Heart left ventricle (tissue), 16 donors: Measurements from ENCODE around the gene ECM2. TPM values are rescaled to one million over a fixed set of nuclear protein-coding genes. Genes with fewer than 3 reads are reported as not detected.

Source experiments
- ATAC-seq, 4 donors: fragments of 200-7000 bp; cut with Tn5 transposase; one replicate each; pipeline ENCODE4 v1.9.1; 2020 to 2022; ENCODE audit warnings: moderate library complexity in 4 of 4, mild to moderate bottlenecking in 3 of 4, moderate number of reproducible peaks in 1 of 4
- DNase-seq, 5 donors: peaks; one replicate each; pipeline ENCODE4 v3.0.0-alpha.2; 2020
- H3K27ac ChIP-seq, 12 donors: fragments of 200-600 bp; sonication (generic) in 4 of 12; one replicate each; pipeline versions ENCODE4 v1.5.0 to v1.8.0; 2016 to 2022; ENCODE audit warnings: mild to moderate bottlenecking in 2 of 12
- H3K27me3 ChIP-seq, 9 donors: fragments of 200-600 bp; sonication (generic) in 2 of 9; one replicate each; pipeline versions ENCODE4 v1.5.1 to v1.8.0; 2016 to 2022; ENCODE audit warnings: mild to moderate bottlenecking in 3 of 9
- H3K36me3 ChIP-seq, 9 donors: fragments of 200-600 bp; sonication (generic) in 2 of 9; one replicate each; pipeline versions ENCODE4 v1.5.0 to v1.8.0; 2018 to 2022; ENCODE audit warnings: mild to moderate bottlenecking in 2 of 9
- H3K4me1 ChIP-seq, 12 donors: fragments of 200-600 bp; sonication (generic) in 4 of 12; one replicate each; pipeline versions ENCODE4 v1.5.0 to v1.8.0; 2016 to 2022; ENCODE audit warnings: mild to moderate bottlenecking in 3 of 12
- H3K4me3 ChIP-seq, 12 donors: fragments of 200-600 bp; sonication (generic) in 4 of 12; one replicate each; pipeline versions ENCODE4 v1.5.0 to v1.8.0; 2017 to 2022; ENCODE audit warnings: mild to moderate bottlenecking in 9 of 12, moderate library complexity in 4 of 12
- H3K9me3 ChIP-seq, 12 donors: fragments of 200-600 bp; sonication (generic) in 4 of 12; one replicate each; pipeline versions ENCODE4 v1.5.0 to v1.8.0; 2016 to 2022; ENCODE audit warnings: mild to moderate bottlenecking in 1 of 12
- POLR2A ChIP-seq, 2 donors: fragments of 450-650 bp; IDR thresholded peaks; one replicate each; pipeline ENCODE4 v1.6.1; 2017; ENCODE audit warnings: antibody characterized with exemption in 2 of 2, mild to moderate bottlenecking in 2 of 2, moderate library complexity in 2 of 2
- WGBS, 4 donors: extraction: QIAGEN DNeasy Blood & Tissue Kit in 2 of 4; methylation state at CpG; one replicate each; pipeline versions ENCODE4 v1.1.5 to v1.1.7; 2013 to 2018; 5-methylcytosine and 5-hydroxymethylcytosine counted together
- intact Hi-C, 10 donors: fragments of 100-400 bp; cut with DNase I; formaldehyde crosslinking; loops; one replicate each; pipeline versions ENCODE4 v1.11.1 to v1.14.2; 2022
- polyA plus RNA-seq, 2 donors: library from polyadenylated mRNA; stranded (reverse); fragments of 200-250 nt; gene quantifications; one replicate each; pipeline ENCODE4 v1.2.3, GENCODE V29; 2013
- total RNA-seq, 9 donors: library from RNA; depleted of rRNA in 2 of 9; stranded (reverse); fragments of >200 nt in 2 of 9; fragmentation: NEBNext Ultra II Directional in 3 of 9; extraction: Animal tissue kit (Norgen Biotek cat#: 25700) in 3 of 9; gene quantifications; one replicate each; pipeline versions ENCODE4 v1.1.0 to v1.2.4, GENCODE V29; 2016 to 2023
- TF ChIP-seq, protein P1 (sequence below), 12 donors: fragments of 200-600 bp; sonication (generic) in 4 of 12; IDR thresholded peaks; one replicate each; pipeline versions ENCODE4 v1.5.0 to v1.8.0; 2018 to 2022; ENCODE audit warnings: antibody characterized with exemption in 12 of 12, mild to moderate bottlenecking in 5 of 12
- donor health status: ischemic (EF 13 %, LVEDD 7.1; RV severe dilation, severe dysfunction).
- donor health status: healthy with polysubstance abuse.
- donor health status: DM: no; HTN: yes; CAD: no.
- donor health status: DM: no; HTN: no; CAD: no.
- donor health status: ischemic (EF 25% LVEDD 6.9; RV normal size, moderate dysfunction).
- donor health status: ischemic (EF 25% LVEDD 5.7; RV mildly dilated, moderate dysfunction).
- donor health status: healthy.
- donor health status: DM: yes; HTN: yes; CAD: no.
- donor health status: ischemic (EF 35%, LVEDD 5.7; RV mildly dilated, moderate dysfunction).
- donor health status: nonischemic (EF 11% LVEDD 7.7; RV severe dilation, severe dysfunction).
- donor health status: DM: yes; HTN: yes; CAD: no.
- donor health status: PGD.
- donor health status: ischemic (EF 29% LVEDD 5.4; RV normal size, mild dysfunction).
- donor health status: nonischemic (EF 23%, LVEDD 6.1; RV moderate dilation, normal function).

Gene ECM2
- total and polyA plus RNA-seq, 11 donors, result 1.6 to 32.4 (median 9.2) TPM

DNA sequence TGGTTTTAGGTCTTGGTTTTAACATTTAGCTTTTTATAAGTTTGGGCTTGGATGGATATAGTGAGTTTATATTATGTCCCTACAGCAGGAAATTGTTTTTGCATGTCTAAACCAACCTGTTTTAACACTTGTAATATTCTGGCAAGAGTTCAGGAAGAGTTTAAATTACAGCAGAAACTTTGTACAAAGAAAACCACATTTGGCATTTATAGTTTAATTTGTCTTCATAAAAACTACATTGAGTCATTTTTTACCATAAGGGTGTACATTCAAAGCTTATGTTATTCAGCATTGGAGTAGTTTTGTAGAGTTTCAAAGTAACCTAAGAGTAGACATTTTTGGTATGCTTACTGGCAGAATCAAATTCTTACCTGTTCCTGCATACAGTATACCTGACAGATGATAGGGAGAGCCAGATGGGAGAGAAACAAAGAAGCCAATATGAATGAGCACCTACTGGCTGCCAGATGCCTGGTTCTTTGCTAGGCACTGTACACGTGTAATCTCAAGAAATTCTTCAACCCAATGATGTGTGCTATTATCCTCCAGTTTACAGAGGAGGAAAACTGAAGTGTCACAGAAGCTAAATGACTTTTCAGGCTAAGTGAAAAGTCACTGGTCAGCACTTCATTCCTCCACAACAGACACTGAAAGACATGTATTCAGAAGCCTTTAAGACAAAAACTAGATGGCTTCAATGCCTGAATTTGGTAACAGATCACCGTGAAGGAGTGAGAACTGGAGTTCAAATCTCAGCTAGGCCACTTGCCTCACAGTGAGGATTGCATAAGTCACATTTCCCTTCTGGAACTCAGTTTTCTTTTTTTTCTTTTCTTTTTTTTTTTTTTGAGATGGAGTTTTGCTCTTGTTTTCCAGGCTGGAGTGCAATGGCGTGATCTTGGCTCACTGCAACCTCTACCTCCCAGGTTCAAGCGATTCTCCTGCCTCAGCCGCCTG lies 25.9 kb upstream of the ECM2 start:
- no peak for ATAC-seq
- 86 to 92% (median 90%) methylated on average over 5 of the region's 5 CpGs for WGBS, 4 donors

DNA sequence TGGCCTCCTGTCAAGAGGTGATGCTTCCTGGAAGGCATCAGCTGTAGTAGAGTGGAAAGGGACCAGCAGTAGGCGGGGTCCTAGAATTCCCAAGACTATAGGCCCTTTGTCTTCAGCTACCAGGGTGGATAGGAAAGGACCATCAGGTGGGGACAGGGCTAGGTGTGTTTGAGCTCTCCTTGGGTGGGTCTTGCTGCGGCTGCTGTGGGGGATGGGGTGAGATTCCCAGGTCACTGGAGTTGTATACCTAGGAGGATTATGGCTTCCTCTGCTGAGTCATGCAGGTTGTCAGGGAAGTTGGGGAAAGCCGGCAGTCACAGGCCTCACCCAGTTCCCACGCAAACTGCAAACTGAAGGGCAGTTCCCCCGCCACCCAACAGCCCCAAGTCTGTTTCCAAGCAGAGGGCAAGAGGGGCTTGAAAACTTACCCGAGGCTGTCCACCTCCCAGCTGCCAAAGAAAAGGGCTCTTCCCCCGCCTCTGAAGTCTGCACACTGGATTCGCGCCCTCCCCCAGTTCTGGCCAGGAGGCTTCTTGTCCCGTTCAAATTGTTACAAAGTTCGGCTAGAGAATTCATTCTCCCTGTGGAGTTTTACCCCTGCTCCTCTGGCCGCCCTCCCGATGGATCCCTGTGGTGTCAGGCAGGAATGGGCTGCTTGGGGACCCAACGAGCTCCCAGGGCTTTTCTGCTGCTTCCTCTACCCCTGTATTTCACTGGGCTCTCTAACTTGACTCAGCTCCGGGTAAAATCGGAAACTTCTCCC lies 23.0 kb upstream of the ECM2 start:
- intact Hi-C loops, result no loop called here
- TF ChIP-seq POLR2A (IDR thresholded peaks at IDR 0.05), result no peak
- TF ChIP-seq, protein P1, sequence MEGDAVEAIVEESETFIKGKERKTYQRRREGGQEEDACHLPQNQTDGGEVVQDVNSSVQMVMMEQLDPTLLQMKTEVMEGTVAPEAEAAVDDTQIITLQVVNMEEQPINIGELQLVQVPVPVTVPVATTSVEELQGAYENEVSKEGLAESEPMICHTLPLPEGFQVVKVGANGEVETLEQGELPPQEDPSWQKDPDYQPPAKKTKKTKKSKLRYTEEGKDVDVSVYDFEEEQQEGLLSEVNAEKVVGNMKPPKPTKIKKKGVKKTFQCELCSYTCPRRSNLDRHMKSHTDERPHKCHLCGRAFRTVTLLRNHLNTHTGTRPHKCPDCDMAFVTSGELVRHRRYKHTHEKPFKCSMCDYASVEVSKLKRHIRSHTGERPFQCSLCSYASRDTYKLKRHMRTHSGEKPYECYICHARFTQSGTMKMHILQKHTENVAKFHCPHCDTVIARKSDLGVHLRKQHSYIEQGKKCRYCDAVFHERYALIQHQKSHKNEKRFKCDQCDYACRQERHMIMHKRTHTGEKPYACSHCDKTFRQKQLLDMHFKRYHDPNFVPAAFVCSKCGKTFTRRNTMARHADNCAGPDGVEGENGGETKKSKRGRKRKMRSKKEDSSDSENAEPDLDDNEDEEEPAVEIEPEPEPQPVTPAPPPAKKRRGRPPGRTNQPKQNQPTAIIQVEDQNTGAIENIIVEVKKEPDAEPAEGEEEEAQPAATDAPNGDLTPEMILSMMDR (IDR thresholded peaks at IDR 0.05), result no peak
- WGBS, 4 donors, result 85 to 95% (median 87%) methylated on average over 14 to 16 of the region's 16 CpGs
- ATAC-seq (no peak), DNase-seq (peak in 1 of 5 donors; percentile 49)
- H3K27me3 ChIP-seq, result no peaks in the 10 kb centered on the region
- no peak overlapping the region for H3K4me3 ChIP-seq
- no peaks in the 10 kb centered on the region for H3K36me3 ChIP-seq
- H3K27ac ChIP-seq, result no peak overlapping the region
- no peaks in the 10 kb centered on the region for H3K9me3 ChIP-seq
- H3K4me1 ChIP-seq, result peaks cover 0 to 20% (median 3%) of the 10 kb centered on the region in 12 donors

More for the DNA sequence above, 25.9 kb upstream of the ECM2 start:
- TF ChIP-seq, protein P1 (IDR thresholded peaks at IDR 0.05), result no peak
- TF ChIP-seq POLR2A (IDR thresholded peaks at IDR 0.05), result no peak
- no peaks in the 10 kb centered on the region for H3K36me3 ChIP-seq
- no peak overlapping the region for H3K4me3 ChIP-seq
- peaks cover 0 to 38% (median 5%) of the 10 kb centered on the region in 12 donors for H3K4me1 ChIP-seq
- H3K27me3 ChIP-seq, result no peaks in the 10 kb centered on the region
- DNase-seq, result no peak
- peak overlapping the region in 5 of 12 donors; percentile 30 to 75 (median 68) for H3K27ac ChIP-seq
- peaks cover 0 to 10% (median 1%) of the 10 kb centered on the region in 12 donors for H3K9me3 ChIP-seq
- intact Hi-C loops, result no loop called here

DNA sequence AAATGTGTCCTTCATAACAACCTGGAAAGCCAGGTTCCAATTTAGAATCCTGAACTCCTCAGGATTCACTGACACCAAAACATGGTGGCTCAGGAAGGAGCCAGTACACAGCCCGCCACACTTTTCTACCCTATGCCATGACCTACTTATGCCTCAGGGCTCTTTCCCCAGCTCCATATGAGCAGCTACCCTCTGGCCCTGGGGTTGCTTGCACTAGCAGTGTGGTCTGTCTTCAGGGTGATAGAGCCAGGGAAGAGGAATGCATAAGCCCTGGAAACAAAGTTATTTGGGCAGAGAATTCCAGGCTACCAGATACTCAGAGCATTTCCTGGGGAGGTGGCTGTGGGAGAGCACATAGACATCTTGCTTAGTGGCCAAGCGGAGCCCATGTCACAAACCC lies 15.0 kb upstream of the ECM2 start:
- ATAC-seq, result no peak
- Histone ChIP-seq H3K9me3 (no peaks in the 10 kb centered on the region), H3K4me3 (no peak overlapping the region), H3K4me1 (no peaks in the 10 kb centered on the region), H3K36me3 (no peaks in the 10 kb centered on the region), H3K27me3 (no peaks in the 10 kb centered on the region), H3K27ac (no peak overlapping the region)
- TF ChIP-seq, protein P1 (IDR thresholded peaks at IDR 0.05), result no peak
- TF ChIP-seq POLR2A (IDR thresholded peaks at IDR 0.05), result no peak
- intact Hi-C loops, result no loop called here
- 95 to 99% (median 97%) methylated on average over 2 of the region's 2 CpGs for WGBS, 4 donors
- no peak for DNase-seq

DNA sequence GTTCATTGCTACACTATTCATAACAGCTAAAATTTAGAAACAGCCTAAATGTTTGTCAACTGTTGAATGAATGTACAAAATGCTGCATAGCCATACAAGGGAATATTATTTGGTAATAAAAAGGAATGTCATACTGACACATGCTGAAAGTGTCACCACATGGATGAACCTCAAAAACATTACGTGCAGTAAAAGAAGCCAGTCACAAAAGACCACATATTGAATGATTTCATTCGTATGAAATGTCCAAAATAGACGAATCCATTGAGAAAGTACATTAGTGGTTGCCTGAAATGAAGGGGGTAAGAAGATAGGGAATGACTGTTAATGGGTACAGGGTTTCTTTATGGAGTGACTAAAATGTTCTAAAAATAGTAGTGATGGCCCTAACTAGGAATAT lies 11.6 kb upstream of the ECM2 start:
- Histone ChIP-seq H3K27me3 (no peaks in the 10 kb centered on the region), H3K4me3 (no peak overlapping the region), H3K36me3 (no peaks in the 10 kb centered on the region), H3K4me1 (no peaks in the 10 kb centered on the region), H3K9me3 (peaks cover 0 to 12% (median 0%) of the 10 kb centered on the region in 12 donors), H3K27ac (no peak overlapping the region)
- DNase-seq (no peak), ATAC-seq (no peak)
- intact Hi-C loops, result no loop called here
- 77 to 95% (median 89%) methylated on average over 3 of the region's 3 CpGs for WGBS, 4 donors
- TF ChIP-seq, protein P1 (IDR thresholded peaks at IDR 0.05), result no peak
- TF ChIP-seq POLR2A (IDR thresholded peaks at IDR 0.05), result no peak
